Sigmoid colon (tissue), 3 donors: Measurements from ENCODE around the gene HPSE.

Experiments
- CTCF ChIP-seq, 4 experiments: fragments of 450-650 bp in 3 of 4; fragments of 200-600 bp in 1 of 4; IDR thresholded peaks; one replicate each; pipeline ENCODE4 v1.5.1; 2016 to 2019; ENCODE audit warnings: antibody characterized with exemption in 4 of 4, mild to moderate bottlenecking in 3 of 4, moderate library complexity in 2 of 4
- POLR2A ChIP-seq, 2 donors: fragments of 450-650 bp; IDR thresholded peaks; one replicate each; pipeline ENCODE4 v1.6.1; 2016; ENCODE audit warnings: antibody characterized with exemption in 2 of 2, mild to moderate bottlenecking in 2 of 2, moderate library complexity in 2 of 2

DNA sequence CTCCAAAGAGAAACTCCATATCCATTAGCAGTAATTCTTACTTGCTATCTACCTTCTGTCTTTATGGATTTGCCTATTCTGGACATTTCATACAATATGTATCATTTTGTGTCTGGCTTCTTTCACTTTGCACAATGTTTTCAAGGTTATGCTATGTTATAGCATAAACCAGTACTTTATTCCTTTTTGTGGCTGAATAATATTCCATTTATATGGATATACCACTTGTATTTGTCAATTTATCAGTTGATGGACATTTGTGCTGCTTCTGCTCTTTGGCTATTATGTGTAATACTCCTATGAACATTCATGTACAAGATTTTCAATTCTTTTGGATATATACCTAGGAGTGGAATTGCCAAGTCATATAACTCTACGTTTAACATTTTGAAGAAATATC, 18.9 kb upstream of the HPSE start:
- no peak for TF ChIP-seq CTCF (IDR thresholded peaks at IDR 0.05)
- no peak for TF ChIP-seq POLR2A (IDR thresholded peaks at IDR 0.05)
